Bronchial epithelial cell (primary cell): ENCODE data around the gene ZNF396. TPM values are rescaled to one million over a fixed set of nuclear protein-coding genes. Genes with fewer than 3 reads are reported as not detected.
A peak's percentile ranks its signal among the peaks of the same experiment; 100 is the strongest.

Experiments
- DNase-seq: peaks from one replicate; pipeline ENCODE4 v3.0.0-alpha.2; 2010; ENCODE audit warnings: low read depth
- FAIRE-seq: peaks from 2 replicates; lab custom pipeline; 2011; peaks lifted over from hg19 to GRCh38; lab: Jason Lieb, UNC
- H3K27me3 ChIP-seq: 2 replicates; pipeline ENCODE4 v1.5.1; 2011; ENCODE audit warnings: low read length; ENCODE audit not compliant: control insufficient read depth, insufficient read depth
- H3K36me3 ChIP-seq: 2 replicates; pipeline ENCODE4 v1.5.1; 2011; ENCODE audit warnings: low read length; ENCODE audit not compliant: control insufficient read depth, insufficient read depth
- H3K4me3 ChIP-seq: 2 replicates; pipeline ENCODE4 v1.5.1; 2011; ENCODE audit warnings: mild to moderate bottlenecking, low read depth, low read length, control low read depth
- total RNA-seq: library from RNA; depleted of rRNA; stranded (reverse); fragments of >200 nt; gene quantifications from 2 replicates; pipeline ENCODE4 v1.2.1, GENCODE V29; 2014
- TF ChIP-seq, protein P1 (sequence below): IDR thresholded peaks from 2 replicates; pipeline ENCODE4 v1.5.1; 2011; ENCODE audit warnings: mild to moderate bottlenecking, moderate library complexity, low read length, control low read depth, inconsistent platforms; ENCODE audit not compliant: insufficient read depth, severe bottlenecking

Gene ZNF396
- total RNA-seq, 1 donor from 2014 or later: 0.79 TPM

GRCh38 chr18:35334821-35335220 lies 42.3 kb downstream of the ZNF396 start:
- TF ChIP-seq, protein P1, sequence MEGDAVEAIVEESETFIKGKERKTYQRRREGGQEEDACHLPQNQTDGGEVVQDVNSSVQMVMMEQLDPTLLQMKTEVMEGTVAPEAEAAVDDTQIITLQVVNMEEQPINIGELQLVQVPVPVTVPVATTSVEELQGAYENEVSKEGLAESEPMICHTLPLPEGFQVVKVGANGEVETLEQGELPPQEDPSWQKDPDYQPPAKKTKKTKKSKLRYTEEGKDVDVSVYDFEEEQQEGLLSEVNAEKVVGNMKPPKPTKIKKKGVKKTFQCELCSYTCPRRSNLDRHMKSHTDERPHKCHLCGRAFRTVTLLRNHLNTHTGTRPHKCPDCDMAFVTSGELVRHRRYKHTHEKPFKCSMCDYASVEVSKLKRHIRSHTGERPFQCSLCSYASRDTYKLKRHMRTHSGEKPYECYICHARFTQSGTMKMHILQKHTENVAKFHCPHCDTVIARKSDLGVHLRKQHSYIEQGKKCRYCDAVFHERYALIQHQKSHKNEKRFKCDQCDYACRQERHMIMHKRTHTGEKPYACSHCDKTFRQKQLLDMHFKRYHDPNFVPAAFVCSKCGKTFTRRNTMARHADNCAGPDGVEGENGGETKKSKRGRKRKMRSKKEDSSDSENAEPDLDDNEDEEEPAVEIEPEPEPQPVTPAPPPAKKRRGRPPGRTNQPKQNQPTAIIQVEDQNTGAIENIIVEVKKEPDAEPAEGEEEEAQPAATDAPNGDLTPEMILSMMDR: no peak
- Histone ChIP-seq H3K27me3 (no peaks in the 10 kb centered on the region), H3K4me3 (no peak overlapping the region), H3K36me3 (peaks cover 16% of the 10 kb centered on the region)
- no peak for FAIRE-seq
- DNase-seq: peak; percentile 69

GRCh38 chr18:35334212-35334611 lies 42.9 kb downstream of the ZNF396 start:
- FAIRE-seq (no peak), DNase-seq (no peak)
- H3K36me3 ChIP-seq: peaks cover 12% of the 10 kb centered on the region
- TF ChIP-seq, protein P1: no peak
- no peaks in the 10 kb centered on the region for H3K27me3 ChIP-seq
- H3K4me3 ChIP-seq: no peak overlapping the region

DNA sequence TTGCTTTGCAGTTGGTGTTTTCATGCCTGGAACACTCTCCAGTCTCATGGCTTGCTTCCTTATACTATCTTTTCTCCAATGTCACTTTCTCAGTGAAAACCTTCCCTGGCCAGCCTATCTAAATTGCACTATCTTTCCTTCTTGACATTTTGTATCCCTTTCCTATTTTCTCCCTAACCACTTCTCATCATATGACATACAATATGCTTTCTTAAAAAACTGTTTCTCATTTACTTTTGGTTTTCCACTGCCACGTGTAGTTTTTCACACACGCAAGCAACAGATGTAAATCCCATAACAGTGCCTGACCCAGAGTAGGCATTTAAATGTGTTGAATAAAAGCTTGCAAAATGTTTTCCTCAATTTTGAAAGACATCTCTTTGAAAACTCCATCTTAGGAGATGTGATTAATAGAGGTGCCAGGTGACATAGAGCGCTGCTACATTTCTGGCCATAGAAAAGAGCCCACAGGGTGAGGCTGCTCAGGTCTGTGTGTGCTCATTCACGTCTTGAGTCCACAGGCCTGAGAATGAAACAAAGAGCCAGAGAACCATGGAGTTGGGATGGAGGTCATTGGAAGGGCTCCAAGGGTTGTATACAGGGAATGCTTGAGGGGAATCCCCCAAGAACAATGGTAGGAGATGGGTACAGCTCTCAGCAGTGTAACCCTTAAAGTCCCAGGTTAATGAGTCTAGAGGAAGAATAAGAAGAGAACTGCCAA lies 45.6 kb downstream of the ZNF396 start:
- FAIRE-seq (no peak), DNase-seq (no peak)
- Histone ChIP-seq H3K27me3 (no peaks in the 10 kb centered on the region), H3K36me3 (peaks cover 6% of the 10 kb centered on the region), H3K4me3 (no peak overlapping the region)
- TF ChIP-seq, protein P1: no peak

- Histone ChIP-seq H3K27me3 (no peaks in the 10 kb centered on the region), H3K4me3 (no peak overlapping the region), H3K36me3 (no peaks in the 10 kb centered on the region)
- TF ChIP-seq, protein P1: no peak
- FAIRE-seq (no peak), DNase-seq (no peak)
Observed at GRCh38 chr18:35328868-35329267, 48.3 kb downstream of the ZNF396 start.

GRCh38 chr18:35326695-35327387 lies 50.3 kb downstream of the ZNF396 start:
- Histone ChIP-seq H3K36me3 (no peaks in the 10 kb centered on the region), H3K27me3 (no peaks in the 10 kb centered on the region), H3K4me3 (peak overlapping the region; percentile 7)
- DNase-seq (no peak), FAIRE-seq (no peak)
- TF ChIP-seq, protein P1: no peak
